GM12872 (cell line): ENCODE results near the gene HRH1.

Experiments
- TF ChIP-seq, protein P1 (sequence below): IDR thresholded peaks from 3 replicates; pipeline ENCODE4 v1.5.1; 2011; ENCODE audit warnings: low read depth, mild to moderate bottlenecking, low read length, moderate library complexity; ENCODE audit not compliant: insufficient read depth

HRH1 gene

DNA sequence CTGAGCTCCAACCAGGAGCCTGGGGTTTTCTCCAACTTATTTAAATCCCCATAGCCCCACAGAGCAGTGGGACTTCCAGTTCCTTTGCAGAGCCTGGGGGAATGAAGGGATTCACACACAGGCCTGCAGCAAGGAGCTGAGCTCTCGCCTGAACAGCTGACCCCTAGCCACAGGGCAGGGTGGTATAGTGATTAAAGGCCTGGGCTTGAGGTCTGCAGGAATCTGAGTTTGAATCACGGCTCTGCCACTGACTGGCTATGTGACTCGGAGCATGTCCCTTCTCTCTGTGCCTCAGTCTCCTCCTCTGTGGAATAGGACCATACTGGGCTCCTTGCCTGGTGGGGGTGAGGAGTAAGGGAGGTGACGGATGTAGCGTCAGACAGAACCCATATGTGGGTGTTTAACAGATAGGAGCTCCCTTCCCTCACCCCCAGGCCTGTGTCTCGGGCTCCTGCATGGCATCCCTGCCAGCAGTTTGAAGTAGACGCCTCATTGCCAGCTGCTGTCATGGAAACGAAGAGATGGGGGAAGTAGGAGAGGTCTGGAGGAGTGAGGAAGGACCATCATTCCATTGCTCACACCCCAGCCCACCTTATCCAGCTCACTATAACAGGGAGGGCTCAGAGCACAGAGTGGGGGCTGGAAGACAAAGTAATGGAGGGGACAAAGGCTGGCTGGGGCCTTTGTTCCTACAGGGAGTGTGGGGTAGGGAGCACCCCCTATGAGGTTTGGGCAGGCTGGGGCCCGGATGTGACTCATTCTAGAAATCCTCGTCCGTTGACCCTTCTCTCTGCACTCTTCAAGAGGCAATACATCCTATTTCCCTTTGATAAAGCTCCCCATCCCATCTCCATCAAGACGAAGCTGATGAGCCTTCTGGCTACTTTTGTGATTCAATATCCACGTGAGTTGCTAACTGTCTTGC, 14.8 kb downstream of the HRH1 start:
- TF ChIP-seq, protein P1, sequence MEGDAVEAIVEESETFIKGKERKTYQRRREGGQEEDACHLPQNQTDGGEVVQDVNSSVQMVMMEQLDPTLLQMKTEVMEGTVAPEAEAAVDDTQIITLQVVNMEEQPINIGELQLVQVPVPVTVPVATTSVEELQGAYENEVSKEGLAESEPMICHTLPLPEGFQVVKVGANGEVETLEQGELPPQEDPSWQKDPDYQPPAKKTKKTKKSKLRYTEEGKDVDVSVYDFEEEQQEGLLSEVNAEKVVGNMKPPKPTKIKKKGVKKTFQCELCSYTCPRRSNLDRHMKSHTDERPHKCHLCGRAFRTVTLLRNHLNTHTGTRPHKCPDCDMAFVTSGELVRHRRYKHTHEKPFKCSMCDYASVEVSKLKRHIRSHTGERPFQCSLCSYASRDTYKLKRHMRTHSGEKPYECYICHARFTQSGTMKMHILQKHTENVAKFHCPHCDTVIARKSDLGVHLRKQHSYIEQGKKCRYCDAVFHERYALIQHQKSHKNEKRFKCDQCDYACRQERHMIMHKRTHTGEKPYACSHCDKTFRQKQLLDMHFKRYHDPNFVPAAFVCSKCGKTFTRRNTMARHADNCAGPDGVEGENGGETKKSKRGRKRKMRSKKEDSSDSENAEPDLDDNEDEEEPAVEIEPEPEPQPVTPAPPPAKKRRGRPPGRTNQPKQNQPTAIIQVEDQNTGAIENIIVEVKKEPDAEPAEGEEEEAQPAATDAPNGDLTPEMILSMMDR = no peak

DNA sequence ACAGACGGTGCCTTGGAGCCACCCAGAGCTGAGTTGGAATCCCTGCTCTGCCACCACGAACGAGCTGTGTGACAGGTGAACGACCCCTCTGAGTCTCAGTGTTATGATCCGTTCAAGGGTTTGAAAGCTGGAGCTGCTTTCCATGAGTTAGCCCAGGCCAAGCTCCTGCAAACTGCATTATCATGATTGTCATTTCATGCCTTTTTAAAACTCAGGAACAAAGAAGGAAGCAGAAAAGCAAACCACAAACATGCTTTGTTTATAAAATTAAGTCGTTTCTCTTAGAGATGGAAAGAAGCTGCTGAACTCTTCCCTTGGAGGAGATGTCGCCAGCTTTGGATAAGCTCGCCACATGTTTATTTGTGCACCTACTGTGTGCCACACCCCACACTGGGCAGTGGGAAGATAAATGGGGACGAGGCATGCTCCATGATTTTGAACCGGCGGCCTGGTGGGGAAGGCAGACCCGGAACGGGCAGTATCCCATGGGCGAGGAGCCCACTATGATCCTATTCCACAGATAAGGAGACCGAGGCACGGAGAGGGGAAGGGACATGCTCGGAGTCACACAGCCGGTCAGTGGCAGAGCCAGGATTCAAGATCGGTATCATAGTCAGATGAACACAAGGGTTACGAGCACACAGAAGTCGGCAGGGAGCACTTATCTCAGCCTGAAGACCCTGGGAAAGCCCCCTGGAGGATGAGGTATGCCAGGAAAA, 15.9 kb downstream of the HRH1 start:
- TF ChIP-seq, protein P1 = no peak

GRCh38 chr3:11172096-11172690, 17.9 kb downstream of the HRH1 start:
- TF ChIP-seq, protein P1 = no peak

GRCh38 chr3:11173828-11174465, 19.7 kb downstream of the HRH1 start:
- TF ChIP-seq, protein P1 = no peak

DNA sequence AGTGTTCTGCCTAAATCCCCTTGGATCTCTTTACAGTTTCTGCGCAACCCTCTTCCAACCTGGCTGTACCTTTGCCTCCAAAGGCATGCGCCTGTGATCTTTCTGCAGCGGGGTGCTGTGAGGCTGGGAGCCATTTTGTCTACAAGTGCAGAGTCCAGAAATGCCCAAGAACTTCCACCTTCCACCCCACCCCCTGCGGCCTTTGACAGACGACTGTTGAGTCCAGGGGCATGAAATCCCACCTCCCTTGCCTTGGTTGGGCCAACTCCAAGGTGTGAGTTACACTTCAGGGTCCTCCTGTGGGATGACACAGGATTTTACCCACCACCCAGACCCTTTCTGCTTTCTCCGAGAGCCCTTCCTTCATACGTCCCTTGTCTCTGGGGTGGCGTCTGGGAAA, 24.1 kb downstream of the HRH1 start:
- TF ChIP-seq, protein P1 = no peak

- TF ChIP-seq, protein P1 = no peak
Observed at GRCh38 chr3:11185144-11185543, 30.9 kb downstream of the HRH1 start.

- TF ChIP-seq, protein P1 = no peak
Observed at GRCh38 chr3:11185564-11186317, 31.4 kb downstream of the HRH1 start.
